H54 (cell line): ENCODE data around the gene TNFRSF18.

Source experiments
- DNase-seq: peaks from one replicate; pipeline ENCODE4 v3.0.0; 2011; ENCODE audit warnings: low spot score, mixed read lengths; ENCODE audit not compliant: insufficient read length
- FAIRE-seq: peaks from 3 replicates; lab custom pipeline; 2011; peaks lifted over from hg19 to GRCh38; lab: Jason Lieb, UNC
- POLR2A ChIP-seq: IDR thresholded peaks from 2 replicates; pipeline ENCODE4 v1.6.1; 2011; ENCODE audit warnings: low read depth, mild to moderate bottlenecking, low read length

TNFRSF18 gene

GRCh38 chr1:1164361-1164700 is 42.1 kb downstream of the TNFRSF18 start:
- no peak for DNase-seq
- TF ChIP-seq POLR2A: no peak
- no peak for FAIRE-seq

- FAIRE-seq: no peak
- TF ChIP-seq POLR2A: no peak
These were observed 42.8 kb downstream of the TNFRSF18 start for GRCh38 chr1:1163538-1164070.

GRCh38 chr1:1162597-1163537 is 43.5 kb downstream of the TNFRSF18 start:
- DNase-seq: no peak
- TF ChIP-seq POLR2A: no peak
- FAIRE-seq: no peak

More at GRCh38 chr1:1163538-1164070, 42.8 kb downstream of the TNFRSF18 start:
- no peak for DNase-seq

- FAIRE-seq: no peak
- DNase-seq: no peak
- no peak for TF ChIP-seq POLR2A
These were observed 44.7 kb downstream of the TNFRSF18 start for GRCh38 chr1:1161683-1162079.

GRCh38 chr1:1161078-1161682 is 45.2 kb downstream of the TNFRSF18 start:
- no peak for DNase-seq
- no peak for FAIRE-seq
- TF ChIP-seq POLR2A: no peak

- DNase-seq (no peak), FAIRE-seq (no peak)
- no peak for TF ChIP-seq POLR2A
These were observed 46.0 kb downstream of the TNFRSF18 start for GRCh38 chr1:1160281-1160930.

GRCh38 chr1:1157914-1158710 is 48.3 kb downstream of the TNFRSF18 start:
- DNase-seq: peak; percentile 60
- FAIRE-seq: no peak

GRCh38 chr1:1157426-1157913 is 48.9 kb downstream of the TNFRSF18 start:
- FAIRE-seq (no peak), DNase-seq (peak; percentile 98)

More at GRCh38 chr1:1157914-1158710, 48.3 kb downstream of the TNFRSF18 start:
- TF ChIP-seq POLR2A: no peak

GRCh38 chr1:1157033-1157365 is 49.4 kb downstream of the TNFRSF18 start:
- DNase-seq (no peak), FAIRE-seq (no peak)
- TF ChIP-seq POLR2A: no peak

More at GRCh38 chr1:1157426-1157913, 48.9 kb downstream of the TNFRSF18 start:
- peak; percentile 18; the same call in 1 of the 2 replicates for TF ChIP-seq POLR2A

- no peak for FAIRE-seq
- TF ChIP-seq POLR2A: no peak
- no peak for DNase-seq
These were observed 50.0 kb downstream of the TNFRSF18 start for GRCh38 chr1:1156140-1157032.

- FAIRE-seq: no peak
- DNase-seq: no peak
- no peak for TF ChIP-seq POLR2A
These were observed 51.1 kb downstream of the TNFRSF18 start for GRCh38 chr1:1155258-1155657.

GRCh38 chr1:1153874-1154273 is 52.5 kb downstream of the TNFRSF18 start:
- no peak for TF ChIP-seq POLR2A
- no peak for FAIRE-seq
- DNase-seq: no peak
